GM12892 (cell line): ENCODE results near the gene FLT1.

Source experiments
- POLR2AphosphoS5 ChIP-seq: IDR thresholded peaks from 2 replicates; pipeline ENCODE4 v1.6.1; 2011; ENCODE audit warnings: low read depth, low read length, control low read depth
- TAF1 ChIP-seq: IDR thresholded peaks from 2 replicates; pipeline ENCODE4 v1.6.1; 2011; ENCODE audit warnings: low read depth, mild to moderate bottlenecking, control low read depth, low read length, borderline replicate concordance

- TF ChIP-seq POLR2AphosphoS5 = no peak
- TF ChIP-seq TAF1 = no peak
Measured at GRCh38 chr13:28339419-28339818, 155.5 kb downstream of the FLT1 start.
